BE2C (cell line): ENCODE results near the gene EFCC1.

Experiments
- DNase-seq: peaks from one replicate; pipeline ENCODE4 v3.0.0-alpha.2; 2020
- H3K27me3 ChIP-seq: fragments of 250-450 bp; sonication (Bioruptor Pico); 2 replicates; pipeline ENCODE4 v1.5.1; 2020; ENCODE audit warnings: mild to moderate bottlenecking
- H3K36me3 ChIP-seq: fragments of 250-450 bp; sonication (Bioruptor Pico); 2 replicates; pipeline ENCODE4 v1.5.1; 2020; ENCODE audit warnings: mild to moderate bottlenecking
- H3K4me1 ChIP-seq: fragments of 250-450 bp; sonication (Bioruptor Pico); 2 replicates; pipeline ENCODE4 v1.5.1; 2020
- H3K4me3 ChIP-seq: 2 replicates; pipeline ENCODE4 v1.5.1; 2011; ENCODE audit warnings: low read depth, low read length
- H3K9me3 ChIP-seq: fragments of 250-450 bp; sonication (Bioruptor Pico); 2 replicates; pipeline ENCODE4 v1.5.1; 2020
- CTCF ChIP-seq: IDR thresholded peaks from 2 replicates; pipeline ENCODE4 v1.5.1; 2012; ENCODE audit warnings: mild to moderate bottlenecking, low read depth, low read length

The EFCC1 gene

DNA sequence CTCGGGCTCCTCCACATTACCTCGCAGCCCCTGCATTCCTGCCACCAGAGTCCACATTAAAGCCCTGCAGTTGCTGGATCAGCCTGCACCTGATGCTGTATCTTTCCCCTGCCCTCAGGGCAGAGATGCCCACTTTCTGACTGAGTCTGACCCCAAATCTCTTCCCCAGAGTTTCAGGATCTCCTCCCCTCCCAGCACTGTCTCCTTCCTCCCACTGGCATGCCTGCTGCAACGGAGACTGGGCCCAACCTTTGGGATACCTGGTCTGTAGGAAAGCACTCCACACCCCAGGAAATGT is 38.9 kb downstream of the EFCC1 start:
- Histone ChIP-seq H3K36me3 (no peaks in the 10 kb centered on the region), H3K9me3 (no peaks in the 10 kb centered on the region), H3K27me3 (no peaks in the 10 kb centered on the region), H3K4me1 (peaks cover 15% of the 10 kb centered on the region), H3K4me3 (no peak overlapping the region)
- TF ChIP-seq CTCF: 0 out of 2 replicates have a peak, but pooled peaks have one; percentile 3
- no peak for DNase-seq

DNA sequence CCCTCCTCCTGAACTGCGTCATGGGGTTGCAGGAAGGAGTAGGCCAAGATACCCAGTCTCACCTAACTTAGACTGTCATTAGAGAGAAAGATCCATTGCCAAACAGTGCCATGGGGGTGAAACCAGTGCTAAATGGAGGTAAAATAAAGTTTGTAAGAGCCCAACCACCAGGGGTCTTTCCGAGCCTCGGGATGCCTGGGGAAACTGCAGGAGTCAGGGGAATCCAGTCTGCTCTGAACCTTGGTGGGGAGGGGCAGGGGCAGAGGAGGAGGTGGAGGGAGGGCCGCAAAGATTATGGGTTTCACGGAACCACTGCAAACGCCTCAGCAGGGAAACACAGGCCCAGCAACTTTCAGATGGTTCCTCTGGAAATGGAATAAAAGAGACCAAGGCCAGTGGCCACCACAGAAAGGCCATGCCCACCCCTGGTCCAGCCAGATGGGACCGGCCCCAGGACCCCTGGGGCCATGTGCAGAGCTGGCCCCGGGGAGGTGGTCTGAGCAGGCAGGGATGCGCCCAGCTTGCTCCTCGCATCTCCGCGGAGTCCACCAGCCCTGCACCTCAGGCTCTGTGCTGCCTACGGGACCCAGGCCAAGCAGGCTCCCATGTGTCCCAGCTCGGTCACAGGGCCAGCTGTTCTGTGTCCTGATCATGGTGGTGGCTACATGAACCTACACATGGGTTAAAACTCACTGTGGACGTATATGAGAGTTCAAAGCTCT is 39.6 kb downstream of the EFCC1 start:
- Histone ChIP-seq H3K4me1 (peaks cover 15% of the 10 kb centered on the region), H3K9me3 (no peaks in the 10 kb centered on the region), H3K36me3 (no peaks in the 10 kb centered on the region), H3K27me3 (no peaks in the 10 kb centered on the region), H3K4me3 (no peak overlapping the region)
- DNase-seq: no peak
- 0 out of 2 replicates have a peak, but pooled peaks have one; percentile 4 for TF ChIP-seq CTCF

GRCh38 chr3:129045675-129046036 is 44.6 kb downstream of the EFCC1 start:
- Histone ChIP-seq H3K27me3 (no peaks in the 10 kb centered on the region), H3K9me3 (no peaks in the 10 kb centered on the region; the same call in 1 of the 2 replicates), H3K36me3 (no peaks in the 10 kb centered on the region), H3K4me1 (no peaks in the 10 kb centered on the region), H3K4me3 (no peak overlapping the region)
- TF ChIP-seq CTCF: no peak
- no peak for DNase-seq

DNA sequence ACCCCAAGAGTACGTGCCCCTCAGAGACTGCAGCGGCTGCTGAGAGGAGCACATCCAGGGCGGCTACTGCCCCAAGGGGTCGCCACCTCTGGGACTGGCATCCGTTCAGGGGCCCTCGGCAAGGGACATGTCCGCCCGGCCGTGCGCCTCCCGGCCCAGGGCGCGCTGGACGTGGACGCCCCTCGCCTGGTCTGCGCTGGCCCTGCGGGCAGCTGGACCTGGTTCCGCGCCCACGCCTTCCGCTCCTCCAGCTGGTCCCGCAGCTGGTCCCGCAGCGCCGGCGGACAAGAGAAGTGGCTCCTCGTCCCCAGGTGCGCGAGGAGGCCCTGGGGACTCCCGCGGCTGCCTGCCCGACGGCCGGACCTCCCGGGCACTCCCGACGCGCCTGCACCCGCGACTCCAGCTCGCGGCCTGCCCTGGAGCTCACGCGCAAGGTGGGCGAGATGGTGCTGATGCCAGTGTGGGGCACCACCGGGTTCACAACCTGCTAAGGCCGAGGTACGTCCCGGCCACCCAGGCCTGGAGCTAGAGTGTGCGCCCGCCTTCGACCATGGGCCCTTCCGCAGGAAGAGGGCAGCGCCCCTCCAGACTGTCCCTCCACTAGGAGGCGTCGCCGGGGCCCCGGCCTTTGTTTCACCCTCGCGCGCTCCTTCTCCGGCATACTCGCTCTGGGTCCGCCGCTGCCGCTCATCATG is 45.1 kb downstream of the EFCC1 start:
- no peak overlapping the region for H3K4me3 ChIP-seq

GRCh38 chr3:129046732-129047552 is 45.8 kb downstream of the EFCC1 start:
- no peak for TF ChIP-seq CTCF
- no peaks in the 10 kb centered on the region for H3K36me3 ChIP-seq
- H3K4me1 ChIP-seq: no peaks in the 10 kb centered on the region
- DNase-seq: no peak
- H3K9me3 ChIP-seq: no peaks in the 10 kb centered on the region; the same call in 1 of the 2 replicates
- H3K27me3 ChIP-seq: no peaks in the 10 kb centered on the region
- H3K4me3 ChIP-seq: no peak overlapping the region

More for the DNA sequence above, 45.1 kb downstream of the EFCC1 start:
- no peak for TF ChIP-seq CTCF
- no peak for DNase-seq
- Histone ChIP-seq H3K4me1 (no peaks in the 10 kb centered on the region), H3K9me3 (no peaks in the 10 kb centered on the region; the same call in 1 of the 2 replicates), H3K27me3 (no peaks in the 10 kb centered on the region), H3K36me3 (no peaks in the 10 kb centered on the region)

DNA sequence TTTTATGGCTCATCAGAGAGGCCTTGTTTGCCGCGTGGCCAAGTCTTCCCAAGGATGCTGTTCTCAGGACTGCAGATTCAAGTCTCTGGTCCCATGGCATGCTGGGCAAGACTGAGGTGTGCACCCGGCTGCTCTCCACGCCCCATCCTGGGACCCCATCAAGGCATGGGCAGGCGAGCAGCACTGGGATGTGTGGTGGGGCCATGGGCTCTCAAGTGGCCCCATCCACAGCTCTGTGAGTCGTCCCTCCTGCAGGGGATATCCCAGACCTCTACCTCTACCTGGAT is 46.4 kb downstream of the EFCC1 start:
- no peak for DNase-seq
- no peaks in the 10 kb centered on the region for H3K27me3 ChIP-seq
- no peaks in the 10 kb centered on the region; the same call in 1 of the 2 replicates for H3K9me3 ChIP-seq

More for the DNA sequence above, 46.4 kb downstream of the EFCC1 start:
- TF ChIP-seq CTCF: no peak
- no peak overlapping the region for H3K4me3 ChIP-seq
- no peaks in the 10 kb centered on the region for H3K4me1 ChIP-seq
- H3K36me3 ChIP-seq: no peaks in the 10 kb centered on the region
